Activated CD4-positive, alpha-beta T cell treated with anti-CD3 and anti-CD28 coated beads for 36 hours (primary cell): ENCODE data around the gene SPTBN1. TPM values are rescaled to one million over a fixed set of nuclear protein-coding genes. Genes with fewer than 3 reads are reported as not detected.

ENCODE experiments used
- ATAC-seq: fragments of 200-7000 bp; cut with Tn5 transposase; one replicate; pipeline ENCODE4 v1.10.0; 2021; ENCODE audit warnings: mild to moderate bottlenecking, moderate library complexity
- CTCF ChIA-PET: fragments of 350-600 bp; sonication (Branson Sonifier 250); formaldehyde crosslinking; loops from one replicate; lab custom pipeline; 2021; ENCODE audit warnings: antibody characterized with exemption; lab: Charles Lee
- POLR2A ChIA-PET: fragments of 350-600 bp; sonication (Branson Sonifier 250); formaldehyde crosslinking; loops from one replicate; lab custom pipeline; 2021; ENCODE audit warnings: antibody characterized with exemption, inconsistent platforms; lab: Charles Lee
- DNase-seq: peaks from one replicate; pipeline ENCODE4 v3.0.0-alpha.2; 2020
- H3K27ac Mint-ChIP-seq: one replicate; pipeline ENCODE4 v1.8.0; 2021; ENCODE audit warnings: mixed read lengths
- H3K27me3 Mint-ChIP-seq: one replicate; pipeline ENCODE4 v1.8.0; 2021; ENCODE audit warnings: mixed read lengths
- H3K36me3 Mint-ChIP-seq: one replicate; pipeline ENCODE4 v1.8.0; 2021; ENCODE audit warnings: low read depth, mixed read lengths
- H3K4me1 Mint-ChIP-seq: one replicate; pipeline ENCODE4 v1.8.0; 2021; ENCODE audit warnings: mixed read lengths
- H3K4me3 Mint-ChIP-seq: one replicate; pipeline ENCODE4 v1.8.0; 2021; ENCODE audit warnings: mild to moderate bottlenecking, moderate library complexity, mixed read lengths
- H3K9me3 Mint-ChIP-seq: one replicate; pipeline ENCODE4 v1.8.0; 2021; ENCODE audit warnings: low read depth, mixed read lengths
- intact Hi-C, 2 experiments: fragments of 100-400 bp; cut with DNase I in 1 of 2; cut with micrococcal nuclease in 1 of 2; formaldehyde crosslinking; loops; one replicate each; pipeline versions ENCODE4 v1.14.2 to v1.15.1; 2022 to 2024; cut with DNase I, micrococcal nuclease
- total RNA-seq, 2 experiments: library from RNA; stranded (reverse); gene quantifications; one replicate each; pipeline ENCODE4 v1.2.3, GENCODE V29; 2021

Gene SPTBN1
- total RNA-seq, 2 experiments from 2014 or later, result 76.6 to 86.8 TPM

DNA sequence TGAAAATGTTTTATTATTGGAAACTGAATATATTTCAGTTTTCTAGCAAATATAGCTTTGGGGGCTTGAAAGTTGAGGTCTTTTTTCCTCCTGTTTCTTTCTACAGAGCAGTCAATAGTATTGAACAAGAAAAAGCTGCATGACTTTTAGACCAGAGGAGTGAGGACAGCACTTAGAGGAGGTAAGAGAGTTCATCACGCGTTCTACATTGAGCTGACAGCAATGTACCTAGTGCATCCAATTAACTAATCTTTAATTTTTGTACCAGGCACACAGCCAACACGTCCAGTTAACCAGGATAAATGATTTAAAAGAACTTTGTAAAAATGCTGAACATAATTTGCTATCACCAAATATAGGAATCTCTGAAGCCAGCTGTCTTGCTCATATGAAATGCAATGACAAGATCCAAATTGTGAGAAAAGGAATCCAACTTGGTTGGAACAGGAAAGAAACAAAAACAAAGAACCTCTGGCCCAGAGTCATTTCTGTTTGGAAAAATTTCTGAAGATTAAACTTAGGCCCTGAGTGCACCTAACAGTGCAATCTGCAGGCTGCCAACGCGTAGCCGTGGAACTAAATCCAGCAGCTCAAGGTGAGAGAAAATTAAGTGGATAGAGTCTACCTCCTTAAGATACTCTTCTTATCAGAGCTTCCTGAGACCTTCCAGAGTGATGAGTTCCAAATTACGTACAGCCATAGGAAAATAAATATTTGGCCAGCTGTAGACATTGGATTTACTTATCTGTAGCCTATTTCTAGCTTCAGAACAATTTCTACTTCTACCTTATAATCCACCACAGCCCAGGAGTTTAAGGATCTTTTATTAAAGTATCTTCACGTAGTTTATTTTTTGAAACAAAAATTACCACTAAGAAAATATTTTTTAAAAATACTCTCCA is 20.6 kb upstream of the SPTBN1 start:
- POLR2A ChIA-PET, result interaction anchor here (0.6 kb wide), 1 partner anchor 460 kb away, joined by 3 read pairs; no protein-coding TSS in a partner anchor
- H3K27ac Mint-ChIP-seq, result no peak overlapping the region
- ATAC-seq (no peak), DNase-seq (no peak)
- intact Hi-C loops, result no loop called here
- no peaks in the 10 kb centered on the region for H3K27me3 Mint-ChIP-seq
- H3K4me1 Mint-ChIP-seq, result no peaks in the 10 kb centered on the region
- H3K36me3 Mint-ChIP-seq, result no peaks in the 10 kb centered on the region
- H3K4me3 Mint-ChIP-seq, result no peak overlapping the region
- CTCF ChIA-PET, result interaction anchor here (1.3 kb wide), 1 partner anchor 12 kb away, joined by 4 read pairs; no protein-coding TSS in a partner anchor
- no peaks in the 10 kb centered on the region for H3K9me3 Mint-ChIP-seq

DNA sequence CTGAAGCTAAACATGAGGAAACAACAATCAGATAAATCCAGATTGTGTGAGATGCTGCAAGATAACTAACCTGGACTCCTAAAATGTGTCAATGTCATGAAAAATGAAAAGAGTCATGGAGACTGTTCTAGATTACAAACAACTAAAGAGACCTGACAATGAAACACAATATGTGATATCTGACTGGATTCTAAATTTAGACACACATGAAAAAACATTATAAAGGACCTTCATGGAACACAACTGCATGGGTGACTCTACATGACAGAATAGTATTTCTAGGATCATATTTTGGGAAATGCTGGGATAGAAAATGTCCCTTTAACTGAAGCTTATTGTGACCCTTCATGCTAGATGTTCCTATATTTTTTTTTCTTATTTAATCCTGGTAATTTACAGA is 18.5 kb upstream of the SPTBN1 start:
- no peak overlapping the region for H3K27ac Mint-ChIP-seq
- no peak overlapping the region for H3K4me3 Mint-ChIP-seq
- H3K4me1 Mint-ChIP-seq, result no peaks in the 10 kb centered on the region
- H3K9me3 Mint-ChIP-seq, result no peaks in the 10 kb centered on the region
- DNase-seq (no peak), ATAC-seq (no peak)
- H3K36me3 Mint-ChIP-seq, result no peaks in the 10 kb centered on the region
- intact Hi-C loops, result no loop called here
- no peaks in the 10 kb centered on the region for H3K27me3 Mint-ChIP-seq
- CTCF ChIA-PET, result interaction anchor here (0.6 to 0.9 kb wide), 4 partner anchors 82 to 403 kb away, joined by 3 to 4 read pairs (median 3); no protein-coding TSS in a partner anchor
- POLR2A ChIA-PET, result no interaction called here

DNA sequence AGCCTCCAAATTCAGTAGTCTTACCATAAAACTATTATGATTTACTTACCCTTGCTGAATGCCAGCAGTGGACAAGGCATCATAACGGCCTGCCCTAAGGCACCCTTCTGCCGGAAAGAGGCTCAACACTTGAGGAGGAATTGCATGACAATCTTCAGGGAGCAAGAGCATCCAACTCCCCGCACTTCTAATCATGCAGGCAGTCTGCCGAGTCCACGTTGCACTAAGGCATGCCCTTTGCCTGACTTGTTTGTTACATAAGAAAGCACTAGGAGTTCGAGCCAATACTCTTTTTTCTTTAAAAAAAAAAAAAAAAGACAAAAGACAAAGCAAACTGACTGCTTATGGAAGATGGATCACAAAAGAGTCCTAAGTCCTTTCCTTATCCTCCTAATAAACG is 17.9 kb upstream of the SPTBN1 start:
- no peak for ATAC-seq

DNA sequence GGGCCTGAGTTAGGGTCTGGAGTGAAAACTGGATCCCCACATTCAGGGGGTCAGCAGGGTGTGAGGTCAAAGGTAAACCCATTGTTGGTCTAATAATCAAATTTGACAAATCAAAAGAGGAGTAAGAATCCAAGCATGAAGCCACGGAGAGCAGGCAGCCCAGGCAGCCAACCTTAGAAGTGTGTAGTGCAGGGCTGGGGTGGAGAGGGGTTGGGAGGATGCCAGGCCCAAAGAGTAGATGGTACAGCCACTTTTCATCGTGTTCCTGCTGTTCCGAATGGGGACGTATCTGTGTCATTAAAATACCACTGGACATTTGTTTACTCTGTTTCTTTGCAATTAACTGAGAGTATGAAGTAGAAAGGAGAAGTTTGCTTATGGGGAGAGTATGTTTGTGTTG is 16.5 kb upstream of the SPTBN1 start:
- intact Hi-C loops, result no loop called here
- H3K9me3 Mint-ChIP-seq, result no peaks in the 10 kb centered on the region
- H3K27ac Mint-ChIP-seq, result no peak overlapping the region
- no peaks in the 10 kb centered on the region for H3K27me3 Mint-ChIP-seq
- H3K36me3 Mint-ChIP-seq, result no peaks in the 10 kb centered on the region
- no peaks in the 10 kb centered on the region for H3K4me1 Mint-ChIP-seq
- CTCF ChIA-PET, result no interaction called here
- DNase-seq, result no peak
- ATAC-seq, result no peak
- POLR2A ChIA-PET, result no interaction called here
- H3K4me3 Mint-ChIP-seq, result no peak overlapping the region

More for the DNA sequence above, 17.9 kb upstream of the SPTBN1 start:
- Mint-ChIP-seq H3K36me3 (no peaks in the 10 kb centered on the region), H3K4me3 (no peak overlapping the region), H3K9me3 (no peaks in the 10 kb centered on the region), H3K27ac (no peak overlapping the region), H3K4me1 (no peaks in the 10 kb centered on the region), H3K27me3 (no peaks in the 10 kb centered on the region)
- POLR2A ChIA-PET, result no interaction called here
- intact Hi-C loops, result no loop called here
- DNase-seq, result no peak
- CTCF ChIA-PET, result interaction anchor here (0.6 kb wide), 1 partner anchor 83 kb away, joined by 3 read pairs; no protein-coding TSS in a partner anchor

DNA sequence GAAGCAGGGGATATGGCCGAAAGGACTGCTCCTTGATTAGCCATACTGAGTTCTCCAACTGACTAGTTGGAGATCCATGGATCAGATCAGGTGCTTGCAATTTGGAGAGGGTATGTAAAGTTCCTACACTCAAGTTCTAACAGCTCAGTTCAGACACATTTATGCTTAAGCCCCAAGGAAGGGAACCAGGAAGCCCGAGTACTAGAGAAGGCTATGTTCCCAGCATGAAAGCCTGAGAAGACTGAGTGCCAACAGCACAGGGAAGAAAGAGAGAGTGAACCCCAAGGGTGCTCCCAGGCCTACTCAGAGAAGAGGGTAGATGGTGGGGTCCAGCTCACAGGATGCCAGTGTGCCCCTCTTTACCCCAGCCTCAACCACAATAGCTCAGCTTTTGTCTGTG is 16.1 kb upstream of the SPTBN1 start:
- ChIA-PET POLR2A (no interaction called here), CTCF (interaction anchor here (0.6 kb wide), 1 partner anchor 141 kb away, joined by 3 read pairs; no protein-coding TSS in a partner anchor)
- intact Hi-C loops, result no loop called here

DNA sequence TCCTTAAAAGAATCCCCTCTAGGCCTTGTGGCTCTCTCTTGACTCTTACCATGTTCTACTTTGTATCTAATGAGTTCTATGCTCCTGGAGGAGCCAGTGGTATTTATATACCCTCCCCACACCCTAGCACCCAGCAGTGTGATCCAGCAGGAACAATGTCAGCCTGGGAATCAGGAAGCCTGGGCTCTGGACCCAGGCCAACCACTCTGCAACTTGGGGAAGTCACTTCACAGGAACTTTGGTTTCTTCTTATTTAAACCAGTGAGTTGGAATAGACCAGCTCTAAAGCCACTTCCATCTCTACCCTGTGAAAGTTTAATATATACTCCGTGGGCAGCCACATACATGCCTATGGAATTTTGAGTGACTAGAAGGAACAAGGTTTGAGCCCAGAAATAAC is 11.6 kb upstream of the SPTBN1 start:
- intact Hi-C loops, result no loop called here
- Mint-ChIP-seq H3K4me1 (no peaks in the 10 kb centered on the region), H3K9me3 (no peaks in the 10 kb centered on the region), H3K27me3 (peaks cover 2% of the 10 kb centered on the region), H3K36me3 (no peaks in the 10 kb centered on the region), H3K4me3 (no peak overlapping the region), H3K27ac (no peak overlapping the region)
- DNase-seq (no peak), ATAC-seq (no peak)
- CTCF ChIA-PET, result no interaction called here
- POLR2A ChIA-PET, result no interaction called here

More for the DNA sequence above, 16.1 kb upstream of the SPTBN1 start:
- Mint-ChIP-seq H3K36me3 (no peaks in the 10 kb centered on the region), H3K4me1 (no peaks in the 10 kb centered on the region), H3K9me3 (no peaks in the 10 kb centered on the region), H3K27me3 (no peaks in the 10 kb centered on the region), H3K4me3 (no peak overlapping the region), H3K27ac (no peak overlapping the region)
- no peak for ATAC-seq
- no peak for DNase-seq

DNA sequence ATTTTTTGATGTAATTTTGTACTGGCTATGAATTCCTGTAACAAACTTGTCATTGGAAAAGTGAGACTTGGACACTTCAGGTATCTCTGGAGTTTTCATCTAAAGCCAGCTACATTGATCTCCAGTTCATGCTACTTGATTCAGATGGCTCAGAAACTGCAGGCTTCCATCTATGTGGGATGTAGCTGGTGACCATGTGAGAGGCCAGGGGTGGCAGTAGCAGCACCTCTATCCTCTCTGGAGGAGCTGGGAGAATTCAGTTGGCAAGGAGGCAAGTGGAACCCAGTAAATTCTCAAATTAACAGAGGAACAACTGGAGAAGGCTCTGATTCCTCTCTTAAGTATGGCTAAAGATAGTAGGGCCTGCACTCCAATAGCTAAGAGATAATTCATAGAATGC is 10.0 kb upstream of the SPTBN1 start:
- intact Hi-C loops, result no loop called here
- H3K9me3 Mint-ChIP-seq, result no peaks in the 10 kb centered on the region
- ATAC-seq (no peak), DNase-seq (no peak)
- H3K4me3 Mint-ChIP-seq, result no peak overlapping the region
- H3K27ac Mint-ChIP-seq, result no peak overlapping the region
- CTCF ChIA-PET, result interaction anchor here (0.7 to 1.1 kb wide), 2 partner anchors 31 to 577 kb away, joined by 3 read pairs; no protein-coding TSS in a partner anchor
- H3K36me3 Mint-ChIP-seq, result no peaks in the 10 kb centered on the region
- H3K27me3 Mint-ChIP-seq, result peaks cover 2% of the 10 kb centered on the region
- no peaks in the 10 kb centered on the region for H3K4me1 Mint-ChIP-seq
- POLR2A ChIA-PET, result no interaction called here

DNA sequence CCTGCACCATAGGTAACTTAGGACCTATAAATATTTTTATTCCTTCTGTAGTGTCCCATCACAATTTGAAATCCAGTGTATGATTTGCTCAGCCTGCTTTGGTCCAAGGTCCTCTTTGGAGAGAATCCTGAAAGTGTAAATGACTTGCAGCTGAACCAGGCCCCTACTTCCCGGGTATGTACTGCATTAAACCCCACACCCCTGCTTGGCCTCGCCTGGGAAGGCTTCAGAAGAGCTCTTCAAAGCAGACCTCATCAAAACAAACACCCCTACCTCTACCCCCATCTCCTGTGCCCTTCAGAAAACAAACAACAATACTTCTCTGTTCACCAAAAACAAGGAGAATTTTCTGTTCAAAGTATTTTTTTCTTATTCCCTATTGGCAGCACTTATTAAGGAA is 9.5 kb upstream of the SPTBN1 start:
- H3K27me3 Mint-ChIP-seq, result peaks cover 2% of the 10 kb centered on the region

DNA sequence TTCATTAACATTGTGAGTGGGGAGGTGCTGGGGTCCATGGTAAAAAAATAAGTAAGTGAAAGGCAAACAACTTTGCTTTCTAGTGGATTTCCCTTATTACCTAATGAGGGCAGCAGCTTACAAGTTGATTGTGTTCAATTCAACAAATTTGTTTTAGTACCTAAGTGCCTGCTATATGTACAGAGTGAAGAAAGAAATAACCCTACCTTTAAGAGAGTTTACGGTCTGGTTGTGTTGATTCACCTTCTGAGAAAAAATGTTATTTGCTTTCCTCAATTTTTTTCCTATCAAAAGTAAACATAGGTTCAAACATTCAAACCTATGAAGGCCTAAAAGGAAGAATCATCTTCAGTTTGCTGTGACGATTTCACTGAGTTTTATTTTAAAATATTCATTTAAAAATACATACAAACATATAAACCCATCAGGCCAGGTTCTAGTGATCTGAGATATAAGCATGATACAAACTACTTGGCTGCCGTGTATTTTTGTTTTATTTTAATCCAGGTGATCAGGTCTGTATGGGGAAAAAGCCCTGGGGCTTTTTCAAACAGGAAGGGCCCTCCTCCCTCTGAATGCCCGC is 1.5 kb upstream of the SPTBN1 start:
- ChIA-PET CTCF (no interaction called here), POLR2A (no interaction called here)
- Mint-ChIP-seq H3K4me1 (peaks cover 12% of the 10 kb centered on the region), H3K4me3 (no peak overlapping the region), H3K27ac (no peak overlapping the region), H3K9me3 (no peaks in the 10 kb centered on the region), H3K27me3 (peaks cover 38% of the 10 kb centered on the region), H3K36me3 (no peaks in the 10 kb centered on the region)
- intact Hi-C loops, result loop anchor here in 1 of 2 experiments (5.0 kb wide), 2 partner anchors 248 to 268 kb away; partner anchors contain the start of gene EML6
- no peak for DNase-seq
- ATAC-seq, result no peak

More for the DNA sequence above, 9.5 kb upstream of the SPTBN1 start:
- DNase-seq (no peak), ATAC-seq (no peak)
- no peaks in the 10 kb centered on the region for H3K4me1 Mint-ChIP-seq
- ChIA-PET POLR2A (no interaction called here), CTCF (interaction anchor here (1.1 kb wide), 1 partner anchor 32 kb away, joined by 3 read pairs; no protein-coding TSS in a partner anchor)
- no peaks in the 10 kb centered on the region for H3K36me3 Mint-ChIP-seq
- intact Hi-C loops, result no loop called here
- no peak overlapping the region for H3K4me3 Mint-ChIP-seq
- H3K9me3 Mint-ChIP-seq, result no peaks in the 10 kb centered on the region
- no peak overlapping the region for H3K27ac Mint-ChIP-seq

DNA sequence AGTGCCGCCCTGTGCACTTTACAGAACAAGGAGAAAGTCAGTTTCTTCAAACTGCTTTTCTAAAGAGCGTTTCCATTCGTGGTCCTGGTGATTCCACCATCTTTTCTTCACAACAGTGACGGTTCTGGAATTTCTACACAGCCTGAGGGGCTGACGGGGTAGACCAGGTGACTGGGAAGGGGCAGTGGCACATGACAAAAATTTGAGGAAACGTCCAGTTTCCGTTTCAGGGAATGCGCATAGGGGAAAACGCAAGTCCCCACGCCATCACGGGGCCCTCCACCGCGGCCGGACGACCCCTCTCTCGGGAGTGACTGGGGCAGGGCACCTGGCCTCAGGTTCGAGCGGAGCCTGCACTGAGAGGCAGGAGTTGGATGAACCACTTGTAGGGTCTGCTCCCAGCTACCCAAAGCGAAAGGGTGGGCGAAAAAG is 980 bp upstream of the SPTBN1 start:
- Mint-ChIP-seq H3K27me3 (peaks cover 42% of the 10 kb centered on the region), H3K27ac (no peak overlapping the region)

DNA sequence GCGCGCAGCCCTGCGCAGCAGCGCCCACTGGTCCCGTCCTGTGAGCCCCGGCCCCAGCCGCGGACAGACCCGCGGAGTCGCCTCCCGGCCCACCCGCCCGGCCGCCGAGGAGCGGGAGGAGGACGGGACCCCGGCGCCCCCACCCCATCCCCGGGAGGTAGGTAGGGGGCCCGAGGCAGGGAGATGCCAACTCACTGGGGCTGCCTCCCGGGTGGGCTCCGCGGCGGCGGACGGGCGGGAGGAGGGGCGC is 160 bp downstream of the SPTBN1 start:
- ChIA-PET CTCF (no interaction called here), POLR2A (no interaction called here)
- Mint-ChIP-seq H3K27me3 (peaks cover 50% of the 10 kb centered on the region), H3K27ac (no peak overlapping the region), H3K9me3 (no peaks in the 10 kb centered on the region), H3K36me3 (no peaks in the 10 kb centered on the region), H3K4me1 (peaks cover 12% of the 10 kb centered on the region), H3K4me3 (no peak overlapping the region)
- ATAC-seq (no peak), DNase-seq (no peak)
- intact Hi-C loops, result loop anchor here in 1 of 2 experiments (5.0 kb wide), 2 partner anchors 246 to 266 kb away; partner anchors contain the start of gene EML6

More for the DNA sequence above, 980 bp upstream of the SPTBN1 start:
- ChIA-PET CTCF (no interaction called here), POLR2A (no interaction called here)
- no peaks in the 10 kb centered on the region for H3K9me3 Mint-ChIP-seq
- H3K4me1 Mint-ChIP-seq, result peaks cover 12% of the 10 kb centered on the region
- peak overlapping the region; percentile 57 for H3K4me3 Mint-ChIP-seq
- DNase-seq (no peak), ATAC-seq (no peak)
- intact Hi-C loops, result loop anchor here in 1 of 2 experiments (5.0 kb wide), 2 partner anchors 247 to 267 kb away; partner anchors contain the start of gene EML6
- no peaks in the 10 kb centered on the region for H3K36me3 Mint-ChIP-seq
